ENCODE results near the gene ADA.

GRCh38 chr20:44637522-44638372 lies 13.8 kb downstream of the ADA start:
- TF ChIP-seq, protein P1, sequence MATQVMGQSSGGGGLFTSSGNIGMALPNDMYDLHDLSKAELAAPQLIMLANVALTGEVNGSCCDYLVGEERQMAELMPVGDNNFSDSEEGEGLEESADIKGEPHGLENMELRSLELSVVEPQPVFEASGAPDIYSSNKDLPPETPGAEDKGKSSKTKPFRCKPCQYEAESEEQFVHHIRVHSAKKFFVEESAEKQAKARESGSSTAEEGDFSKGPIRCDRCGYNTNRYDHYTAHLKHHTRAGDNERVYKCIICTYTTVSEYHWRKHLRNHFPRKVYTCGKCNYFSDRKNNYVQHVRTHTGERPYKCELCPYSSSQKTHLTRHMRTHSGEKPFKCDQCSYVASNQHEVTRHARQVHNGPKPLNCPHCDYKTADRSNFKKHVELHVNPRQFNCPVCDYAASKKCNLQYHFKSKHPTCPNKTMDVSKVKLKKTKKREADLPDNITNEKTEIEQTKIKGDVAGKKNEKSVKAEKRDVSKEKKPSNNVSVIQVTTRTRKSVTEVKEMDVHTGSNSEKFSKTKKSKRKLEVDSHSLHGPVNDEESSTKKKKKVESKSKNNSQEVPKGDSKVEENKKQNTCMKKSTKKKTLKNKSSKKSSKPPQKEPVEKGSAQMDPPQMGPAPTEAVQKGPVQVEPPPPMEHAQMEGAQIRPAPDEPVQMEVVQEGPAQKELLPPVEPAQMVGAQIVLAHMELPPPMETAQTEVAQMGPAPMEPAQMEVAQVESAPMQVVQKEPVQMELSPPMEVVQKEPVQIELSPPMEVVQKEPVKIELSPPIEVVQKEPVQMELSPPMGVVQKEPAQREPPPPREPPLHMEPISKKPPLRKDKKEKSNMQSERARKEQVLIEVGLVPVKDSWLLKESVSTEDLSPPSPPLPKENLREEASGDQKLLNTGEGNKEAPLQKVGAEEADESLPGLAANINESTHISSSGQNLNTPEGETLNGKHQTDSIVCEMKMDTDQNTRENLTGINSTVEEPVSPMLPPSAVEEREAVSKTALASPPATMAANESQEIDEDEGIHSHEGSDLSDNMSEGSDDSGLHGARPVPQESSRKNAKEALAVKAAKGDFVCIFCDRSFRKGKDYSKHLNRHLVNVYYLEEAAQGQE (IDR thresholded peaks at IDR 0.05; ENCODE audit: insufficient read depth in 1 of 2, low read depth in 2 of 2, low read length in 2 of 2), result no peak
- no peak for TF ChIP-seq POLR2AphosphoS5 (IDR thresholded peaks at IDR 0.05; ENCODE audit: low read depth, low read length)

Measured in PFSK-1 (cell line).